B cell (primary cell): ENCODE results near the gene ATN1. TPM values are rescaled to one million over a fixed set of nuclear protein-coding genes. Genes with fewer than 3 reads are reported as not detected.
"Not testable (repeated sequence)": the region's sequence is repeated elsewhere in the genome, so short reads cannot be mapped to it uniquely, and the experiment has no call there.

Experiments used
- ATAC-seq: fragments of 200-7000 bp; cut with Tn5 transposase; one replicate; pipeline ENCODE4 v1.10.0; 2021; ENCODE audit warnings: low read depth, mild to moderate bottlenecking, moderate number of reproducible peaks, moderate library complexity
- CTCF ChIA-PET: fragments of 350-600 bp; sonication (Branson Sonifier 250); formaldehyde crosslinking; loops from one replicate; lab custom pipeline; 2021; ENCODE audit warnings: antibody characterized with exemption, inconsistent platforms; lab: Charles Lee
- POLR2A ChIA-PET: fragments of 350-600 bp; sonication (Branson Sonifier 250); formaldehyde crosslinking; loops from one replicate; lab custom pipeline; 2021; ENCODE audit warnings: antibody characterized with exemption; lab: Charles Lee
- DNase-seq: peaks from one replicate; pipeline ENCODE4 v3.0.0; 2013
- H2AFZ ChIP-seq: 2 replicates; pipeline ENCODE4 v1.6.1; 2012; ENCODE audit warnings: mild to moderate bottlenecking, low read depth, low read length; ENCODE audit not compliant: insufficient read depth, poor library complexity, severe bottlenecking
- H3K27ac ChIP-seq, 2 donors: 1 replicate in 1 of 2; 2 replicates in 1 of 2; pipeline ENCODE4 v1.5.1; 2012 to 2013; ENCODE audit warnings: low read length in 2 of 2, mild to moderate bottlenecking in 2 of 2, moderate library complexity in 1 of 2
- H3K27me3 ChIP-seq, 4 experiments: fragments of 200-600 bp in 1 of 4; sonication (generic) in 1 of 4; replicated peaks in 1 of 4; 1 replicate in 2 of 4; 2 replicates in 2 of 4; pipeline versions ENCODE4 v1.6.1 to v1.7.0; 2013 to 2016; ENCODE audit warnings: low read length in 3 of 4, mild to moderate bottlenecking in 2 of 4, mixed read lengths in 1 of 4, moderate library complexity in 1 of 4; ENCODE audit not compliant: insufficient read depth in 4 of 4, control insufficient read depth in 3 of 4; ENCODE audit errors: control extremely low read depth in 1 of 4
- H3K36me3 ChIP-seq, 2 experiments: replicated peaks in 1 of 2; 1 replicate in 1 of 2; 2 replicates in 1 of 2; pipeline versions ENCODE4 v1.6.1 to v1.7.1; 2013; ENCODE audit warnings: low read length in 1 of 2; ENCODE audit not compliant: insufficient read depth in 2 of 2, control insufficient read depth in 1 of 2; ENCODE audit errors: control extremely low read depth in 1 of 2, extremely low read depth in 1 of 2
- H3K4me1 ChIP-seq, 2 donors: fragments of 200-600 bp in 1 of 2; sonication (generic) in 1 of 2; 1 replicate in 1 of 2; 2 replicates in 1 of 2; pipeline versions ENCODE4 v1.5.1 to v1.6.1; 2013 to 2017; ENCODE audit warnings: low read length in 2 of 2; ENCODE audit not compliant: control insufficient read depth in 2 of 2, insufficient read depth in 2 of 2
- H3K4me2 ChIP-seq: replicated peaks from 2 replicates; pipeline ENCODE3; 2012; ENCODE audit warnings: mild to moderate bottlenecking, low read depth, low read length; ENCODE audit not compliant: poor library complexity, severe bottlenecking
- H3K4me3 ChIP-seq, 5 experiments: fragments of 200-600 bp in 1 of 5; sonication (generic) in 1 of 5; 1 replicate in 3 of 5; 2 replicates in 2 of 5; pipeline versions ENCODE4 v1.5.1 to v1.7.0; 2011 to 2016; ENCODE audit warnings: low read length in 4 of 5, mild to moderate bottlenecking in 4 of 5, low read depth in 2 of 5, control low read depth in 1 of 5, moderate library complexity in 1 of 5; ENCODE audit not compliant: insufficient read depth in 1 of 5; ENCODE audit errors: control extremely low read depth in 1 of 5, extremely low read depth in 1 of 5
- H3K79me2 ChIP-seq: fragments of 200-600 bp; sonication (generic); one replicate; pipeline ENCODE4 v1.6.0; 2016; ENCODE audit warnings: low read length; ENCODE audit not compliant: control insufficient read depth, insufficient read depth
- H3K9ac ChIP-seq: fragments of 200-600 bp; sonication (generic); 2 replicates; pipeline ENCODE4 v1.6.1; 2017; ENCODE audit warnings: mild to moderate bottlenecking, low read length, moderate library complexity
- H3K9me3 ChIP-seq, 3 donors: one replicate each; pipeline versions ENCODE4 v1.6.1 to v1.7.1; 2013; ENCODE audit warnings: low read length in 2 of 3; ENCODE audit not compliant: control insufficient read depth in 2 of 3, insufficient read depth in 1 of 3; ENCODE audit errors: control extremely low read depth in 1 of 3
- H4K20me1 ChIP-seq: 2 replicates; pipeline ENCODE4 v1.6.0; 2012; ENCODE audit warnings: mild to moderate bottlenecking, low read length; ENCODE audit not compliant: insufficient read depth, control insufficient read depth, poor library complexity, severe bottlenecking
- H3K27ac Mint-ChIP-seq: one replicate; pipeline ENCODE4 v1.8.0; 2021; ENCODE audit warnings: mixed read lengths
- H3K27me3 Mint-ChIP-seq: one replicate; pipeline ENCODE4 v1.8.0; 2021; ENCODE audit warnings: mixed read lengths
- H3K4me1 Mint-ChIP-seq: one replicate; pipeline ENCODE4 v1.8.0; 2021; ENCODE audit warnings: mixed read lengths
- H3K4me3 Mint-ChIP-seq: one replicate; pipeline ENCODE4 v1.8.0; 2021; ENCODE audit warnings: mixed read lengths
- H3K9me3 Mint-ChIP-seq: one replicate; pipeline ENCODE4 v1.8.0; 2022; ENCODE audit warnings: mixed read lengths; ENCODE audit not compliant: insufficient read depth
- CTCF ChIP-seq: fragments of 200-600 bp; IDR thresholded peaks from one replicate; pipeline ENCODE4 v1.8.0; 2022; ENCODE audit warnings: antibody characterized with exemption, mild to moderate bottlenecking
- EZH2 ChIP-seq: IDR thresholded peaks from 2 replicates; pipeline ENCODE4 v1.6.1; 2012; ENCODE audit warnings: borderline replicate concordance, low read depth, mild to moderate bottlenecking, moderate library complexity, low read length; ENCODE audit not compliant: insufficient read depth, poor library complexity, severe bottlenecking
- WGBS: methylation state at CpG from one replicate; pipeline ENCODE4 v1.1.5; 2013; ENCODE audit warnings: missing lambda C conversion rate; ENCODE audit not compliant: insufficient coverage; 5-methylcytosine and 5-hydroxymethylcytosine counted together
- intact Hi-C: fragments of 100-400 bp; cut with micrococcal nuclease; formaldehyde crosslinking; loops from one replicate; pipeline ENCODE4 v1.10.0; 2022
- polyA plus RNA-seq: library from polyadenylated mRNA; depleted of rRNA; stranded (reverse); fragments of >200 nt; gene quantifications from 2 replicates; pipeline ENCODE4 v1.2.3, GENCODE V29; 2012
- total RNA-seq, 2 donors: library from RNA; stranded (reverse); fragments of 120-200 nt in 1 of 2; gene quantifications; 1 replicate in 1 of 2; 2 replicates in 1 of 2; pipeline versions ENCODE4 v1.2.3 to v1.2.4, GENCODE V29; 2013 to 2022

ATN1 gene
- total and polyA plus RNA-seq, 2 donors (not counting 1 experiment from before 2014, with no cell fraction given), result 21.0 to 50.8 TPM

- Mint-ChIP-seq H3K4me3 (no peak overlapping the region), H3K4me1 (peaks cover 15% of the 10 kb centered on the region), H3K9me3 (no peaks in the 10 kb centered on the region), H3K27me3 (no peaks in the 10 kb centered on the region), H3K27ac (no peak overlapping the region)
- DNase-seq, result no peak
- no peak for ATAC-seq
- no peak overlapping the region for H3K9ac ChIP-seq
- CTCF ChIA-PET, result interaction anchor here (1.6 kb wide), 1 partner anchor 14 kb away, joined by 8 read pairs; the partner anchor contains the start of gene SPSB2
- H4K20me1 ChIP-seq, result no peaks in the 10 kb centered on the region
- 100% methylated on average over 2 of the region's 8 CpGs for WGBS
- no peak overlapping the region for H3K27ac ChIP-seq
- no peaks in the 10 kb centered on the region for H3K9me3 ChIP-seq
- TF ChIP-seq EZH2 (no peak), CTCF (no peak)
- H3K36me3 ChIP-seq, result peaks cover 0 to 5% of the 10 kb centered on the region in 2 experiments
- H3K79me2 ChIP-seq, result peaks cover 4% of the 10 kb centered on the region
- H2AFZ ChIP-seq, result no peak overlapping the region
- no peak overlapping the region for H3K4me3 ChIP-seq
- H3K4me1 ChIP-seq, result peaks cover 9 to 13% of the 10 kb centered on the region in 2 donors
- H3K27me3 ChIP-seq, result no peaks in the 10 kb centered on the region
- POLR2A ChIA-PET, result interaction anchor here (0.6 kb wide), 1 partner anchor 62 kb away, joined by 3 read pairs; no protein-coding TSS in a partner anchor
- intact Hi-C loops, result no loop called here
- no peak overlapping the region for H3K4me2 ChIP-seq
Measured at GRCh38 chr12:6887460-6887859, 40.3 kb upstream of the ATN1 start.

GRCh38 chr12:6888360-6888759, 39.4 kb upstream of the ATN1 start:
- H3K27me3 Mint-ChIP-seq, result no peaks in the 10 kb centered on the region
- Histone ChIP-seq H3K9ac (no peak overlapping the region), H3K36me3 (peaks cover 0 to 5% of the 10 kb centered on the region in 2 experiments), H3K4me1 (peaks cover 9 to 13% of the 10 kb centered on the region in 2 donors), H3K27me3 (no peaks in the 10 kb centered on the region), H4K20me1 (no peaks in the 10 kb centered on the region), H3K27ac (no peak overlapping the region), H3K9me3 (no peaks in the 10 kb centered on the region), H3K4me3 (no peak overlapping the region), H2AFZ (no peak overlapping the region), H3K4me2 (no peak overlapping the region), H3K79me2 (peaks cover 4% of the 10 kb centered on the region)
- ATAC-seq (no peak), DNase-seq (no peak)
- 100% methylated on average over 1 of the region's 2 CpGs for WGBS
- peaks cover 15% of the 10 kb centered on the region for H3K4me1 Mint-ChIP-seq
- TF ChIP-seq EZH2 (no peak), CTCF (no peak)
- H3K9me3 Mint-ChIP-seq, result no peaks in the 10 kb centered on the region
- H3K4me3 Mint-ChIP-seq, result no peak overlapping the region
- POLR2A ChIA-PET, result no interaction called here
- CTCF ChIA-PET, result interaction anchor here (1.6 kb wide), 1 partner anchor 15 kb away, joined by 8 read pairs; the partner anchor contains the start of gene SPSB2
- intact Hi-C loops, result no loop called here
- H3K27ac Mint-ChIP-seq, result no peak overlapping the region

GRCh38 chr12:6888794-6889193, 39.0 kb upstream of the ATN1 start:
- H3K9me3 Mint-ChIP-seq, H3K36me3 ChIP-seq, ATAC-seq, CTCF ChIA-PET, H3K27ac ChIP-seq, H3K4me3 ChIP-seq, H3K4me3 Mint-ChIP-seq, H4K20me1 ChIP-seq, H3K9me3 ChIP-seq, H2AFZ ChIP-seq, DNase-seq, H3K4me2 ChIP-seq, H3K27ac Mint-ChIP-seq, H3K27me3 Mint-ChIP-seq, H3K79me2 ChIP-seq, H3K9ac ChIP-seq, intact Hi-C loops, H3K27me3 ChIP-seq: not testable (repeated sequence)
- H3K4me1 ChIP-seq, result peaks cover 9 to 13% of the 10 kb centered on the region in 2 donors
- POLR2A ChIA-PET, result interaction anchor here (0.5 kb wide), 1 partner anchor 254 kb away, joined by 3 read pairs; no protein-coding TSS in a partner anchor
- H3K4me1 Mint-ChIP-seq, result peaks cover 15% of the 10 kb centered on the region
- 89% methylated on average over 4 of the region's 7 CpGs for WGBS
